Measurements from ENCODE around the gene PCGF3.
A peak's percentile ranks its signal among the peaks of the same experiment; 100 is the strongest.

DNA sequence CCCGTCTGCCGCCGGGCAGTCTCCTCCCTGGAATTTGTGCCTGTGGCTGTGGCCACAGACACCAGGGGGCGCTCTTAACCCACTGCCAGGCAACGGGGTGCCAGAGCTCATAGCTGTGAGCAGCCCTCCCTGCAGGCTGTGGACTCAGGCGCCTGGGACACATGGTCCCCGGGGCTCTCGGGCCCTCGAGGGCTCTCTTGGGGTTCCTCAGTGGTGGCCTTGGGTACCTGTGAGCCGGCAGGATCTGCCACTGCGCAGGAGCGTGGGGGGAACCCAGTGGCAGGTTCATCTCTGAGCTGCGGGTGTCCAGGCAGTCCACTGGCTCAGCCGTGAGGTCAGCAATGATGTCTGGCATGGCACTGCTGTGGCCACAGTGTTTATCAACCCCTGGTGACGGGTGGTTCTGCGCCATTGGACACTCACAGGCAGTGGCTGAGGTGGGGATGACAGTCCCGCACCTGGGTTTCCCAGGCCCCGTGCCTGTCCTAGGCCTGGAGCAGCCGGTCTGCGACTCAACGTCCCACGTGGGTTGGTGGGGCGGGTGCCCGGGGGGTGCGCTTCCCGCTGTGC lies 37.2 kb downstream of the PCGF3 start:
- TF ChIP-seq, protein P1, sequence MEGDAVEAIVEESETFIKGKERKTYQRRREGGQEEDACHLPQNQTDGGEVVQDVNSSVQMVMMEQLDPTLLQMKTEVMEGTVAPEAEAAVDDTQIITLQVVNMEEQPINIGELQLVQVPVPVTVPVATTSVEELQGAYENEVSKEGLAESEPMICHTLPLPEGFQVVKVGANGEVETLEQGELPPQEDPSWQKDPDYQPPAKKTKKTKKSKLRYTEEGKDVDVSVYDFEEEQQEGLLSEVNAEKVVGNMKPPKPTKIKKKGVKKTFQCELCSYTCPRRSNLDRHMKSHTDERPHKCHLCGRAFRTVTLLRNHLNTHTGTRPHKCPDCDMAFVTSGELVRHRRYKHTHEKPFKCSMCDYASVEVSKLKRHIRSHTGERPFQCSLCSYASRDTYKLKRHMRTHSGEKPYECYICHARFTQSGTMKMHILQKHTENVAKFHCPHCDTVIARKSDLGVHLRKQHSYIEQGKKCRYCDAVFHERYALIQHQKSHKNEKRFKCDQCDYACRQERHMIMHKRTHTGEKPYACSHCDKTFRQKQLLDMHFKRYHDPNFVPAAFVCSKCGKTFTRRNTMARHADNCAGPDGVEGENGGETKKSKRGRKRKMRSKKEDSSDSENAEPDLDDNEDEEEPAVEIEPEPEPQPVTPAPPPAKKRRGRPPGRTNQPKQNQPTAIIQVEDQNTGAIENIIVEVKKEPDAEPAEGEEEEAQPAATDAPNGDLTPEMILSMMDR (tag by site-specific recombination; IDR thresholded peaks at IDR 0.05) = peak; percentile 60; the same call in 1 of the 2 replicates
- TF ChIP-seq, protein P2, sequence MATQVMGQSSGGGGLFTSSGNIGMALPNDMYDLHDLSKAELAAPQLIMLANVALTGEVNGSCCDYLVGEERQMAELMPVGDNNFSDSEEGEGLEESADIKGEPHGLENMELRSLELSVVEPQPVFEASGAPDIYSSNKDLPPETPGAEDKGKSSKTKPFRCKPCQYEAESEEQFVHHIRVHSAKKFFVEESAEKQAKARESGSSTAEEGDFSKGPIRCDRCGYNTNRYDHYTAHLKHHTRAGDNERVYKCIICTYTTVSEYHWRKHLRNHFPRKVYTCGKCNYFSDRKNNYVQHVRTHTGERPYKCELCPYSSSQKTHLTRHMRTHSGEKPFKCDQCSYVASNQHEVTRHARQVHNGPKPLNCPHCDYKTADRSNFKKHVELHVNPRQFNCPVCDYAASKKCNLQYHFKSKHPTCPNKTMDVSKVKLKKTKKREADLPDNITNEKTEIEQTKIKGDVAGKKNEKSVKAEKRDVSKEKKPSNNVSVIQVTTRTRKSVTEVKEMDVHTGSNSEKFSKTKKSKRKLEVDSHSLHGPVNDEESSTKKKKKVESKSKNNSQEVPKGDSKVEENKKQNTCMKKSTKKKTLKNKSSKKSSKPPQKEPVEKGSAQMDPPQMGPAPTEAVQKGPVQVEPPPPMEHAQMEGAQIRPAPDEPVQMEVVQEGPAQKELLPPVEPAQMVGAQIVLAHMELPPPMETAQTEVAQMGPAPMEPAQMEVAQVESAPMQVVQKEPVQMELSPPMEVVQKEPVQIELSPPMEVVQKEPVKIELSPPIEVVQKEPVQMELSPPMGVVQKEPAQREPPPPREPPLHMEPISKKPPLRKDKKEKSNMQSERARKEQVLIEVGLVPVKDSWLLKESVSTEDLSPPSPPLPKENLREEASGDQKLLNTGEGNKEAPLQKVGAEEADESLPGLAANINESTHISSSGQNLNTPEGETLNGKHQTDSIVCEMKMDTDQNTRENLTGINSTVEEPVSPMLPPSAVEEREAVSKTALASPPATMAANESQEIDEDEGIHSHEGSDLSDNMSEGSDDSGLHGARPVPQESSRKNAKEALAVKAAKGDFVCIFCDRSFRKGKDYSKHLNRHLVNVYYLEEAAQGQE (tag by site-specific recombination; IDR thresholded peaks at IDR 0.05) = no peak
- TF ChIP-seq ZBTB11 (tag by site-specific recombination; conservative IDR thresholded peaks at IDR 0.05; ENCODE audit: low read depth) = no peak
- TF ChIP-seq HOXA7 (CRISPR knock-in tag; IDR thresholded peaks at IDR 0.05; ENCODE audit: borderline replicate concordance) = no peak
- TF ChIP-seq ZBTB21 (tag by site-specific recombination; IDR thresholded peaks at IDR 0.05) = no peak
- no peak for TF ChIP-seq ZNF175 (tag by site-specific recombination; IDR thresholded peaks at IDR 0.05)
- no peak for TF ChIP-seq ZFP41 (tag by site-specific recombination; IDR thresholded peaks at IDR 0.05; ENCODE audit: borderline replicate concordance)
- TF ChIP-seq ZNF140 (tag by site-specific recombination; IDR thresholded peaks at IDR 0.05) = no peak
- TF ChIP-seq, protein P3, sequence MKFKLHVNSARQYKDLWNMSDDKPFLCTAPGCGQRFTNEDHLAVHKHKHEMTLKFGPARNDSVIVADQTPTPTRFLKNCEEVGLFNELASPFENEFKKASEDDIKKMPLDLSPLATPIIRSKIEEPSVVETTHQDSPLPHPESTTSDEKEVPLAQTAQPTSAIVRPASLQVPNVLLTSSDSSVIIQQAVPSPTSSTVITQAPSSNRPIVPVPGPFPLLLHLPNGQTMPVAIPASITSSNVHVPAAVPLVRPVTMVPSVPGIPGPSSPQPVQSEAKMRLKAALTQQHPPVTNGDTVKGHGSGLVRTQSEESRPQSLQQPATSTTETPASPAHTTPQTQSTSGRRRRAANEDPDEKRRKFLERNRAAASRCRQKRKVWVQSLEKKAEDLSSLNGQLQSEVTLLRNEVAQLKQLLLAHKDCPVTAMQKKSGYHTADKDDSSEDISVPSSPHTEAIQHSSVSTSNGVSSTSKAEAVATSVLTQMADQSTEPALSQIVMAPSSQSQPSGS (tag by site-specific recombination; IDR thresholded peaks at IDR 0.05; ENCODE audit: low read depth) = no peak
- no peak for TF ChIP-seq TSHZ1 (tag by site-specific recombination; IDR thresholded peaks at IDR 0.05; ENCODE audit: borderline replicate concordance)
